Stimulated activated CD8-positive, alpha-beta memory T cell treated with anti-CD3 and anti-CD28 coated beads, Interleukin-15, amount 100 ng/mL, for 1 hour (primary cell): Measurements from ENCODE around the gene LSAMP.

Source experiments
- DNase-seq: peaks from one replicate; pipeline ENCODE4 v3.0.0-alpha.2; 2020; ENCODE audit warnings: low read depth

LSAMP gene

DNA sequence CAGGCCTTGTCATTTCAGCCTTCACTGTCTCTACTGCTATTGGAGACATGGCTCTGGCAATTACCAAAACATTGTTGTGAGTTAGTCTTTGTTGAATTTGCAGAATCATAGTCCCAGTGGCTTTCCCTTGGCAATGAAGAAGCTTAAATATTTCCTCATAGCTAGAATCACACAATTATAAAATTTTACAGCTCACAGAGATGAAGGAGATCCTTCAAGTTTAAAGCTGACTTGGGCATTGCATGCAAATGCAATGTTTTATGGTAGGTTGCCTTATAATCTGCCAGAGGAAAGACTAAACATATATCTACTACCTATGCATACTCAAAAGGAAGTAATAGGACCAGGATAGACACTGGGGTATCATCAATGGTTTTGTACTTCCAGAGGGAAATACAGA lies 90.9 kb downstream of the LSAMP start:
- no peak for DNase-seq

DNA sequence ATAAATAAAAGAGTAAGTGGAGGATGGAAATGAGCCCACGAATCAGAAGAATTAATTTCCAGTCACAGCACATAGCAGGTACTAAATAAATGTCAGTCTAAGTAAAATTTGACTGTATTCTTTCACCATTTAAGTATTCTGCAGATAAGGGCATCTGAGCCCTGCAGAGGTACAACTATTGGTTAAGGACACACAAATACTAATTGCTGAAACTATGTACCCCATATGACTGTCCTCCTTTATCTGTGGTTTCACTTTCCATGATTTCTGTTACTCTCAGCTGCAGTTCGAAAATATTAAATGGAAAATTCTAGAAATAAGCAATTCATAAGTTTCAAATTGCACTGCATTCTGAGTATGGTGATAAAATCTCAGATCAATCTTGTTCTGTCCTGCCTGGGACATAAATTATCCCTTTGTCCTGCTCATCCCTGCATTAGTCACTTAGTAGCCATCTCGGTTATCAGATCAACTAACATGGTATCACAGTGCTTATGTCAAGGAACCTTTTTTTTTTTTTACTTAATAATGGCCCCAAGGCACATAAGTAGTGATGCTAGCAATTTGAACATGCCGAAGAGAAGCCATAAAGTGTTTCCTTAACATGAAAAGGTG lies 95.1 kb downstream of the LSAMP start:
- no peak for DNase-seq

GRCh38 chr3:116348216-116348615 lies 97.1 kb downstream of the LSAMP start:
- DNase-seq = no peak

GRCh38 chr3:116342499-116342898 lies 102.8 kb downstream of the LSAMP start:
- DNase-seq = no peak

GRCh38 chr3:116341899-116342298 lies 103.4 kb downstream of the LSAMP start:
- no peak for DNase-seq

DNA sequence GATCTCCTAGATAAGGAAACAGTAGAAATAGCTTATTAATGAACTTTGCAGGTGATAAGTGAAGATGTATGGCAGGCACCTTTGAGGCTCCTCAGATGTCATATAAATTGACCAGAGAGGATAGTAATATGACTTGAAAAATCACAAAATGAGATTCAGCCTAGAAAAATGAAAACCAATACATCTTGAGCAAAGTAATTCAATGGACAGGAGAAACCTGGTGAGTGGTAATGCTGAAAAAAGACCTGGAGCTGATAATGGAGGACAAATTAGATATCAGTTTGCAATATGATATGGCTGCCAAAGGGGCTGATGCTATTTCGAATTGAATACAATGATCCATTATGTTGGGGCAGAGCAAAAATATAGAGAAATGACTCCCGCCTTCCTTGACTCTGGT lies 103.9 kb downstream of the LSAMP start:
- no peak for DNase-seq

- DNase-seq = no peak
These were observed 104.5 kb downstream of the LSAMP start for GRCh38 chr3:116340680-116341216.

DNA sequence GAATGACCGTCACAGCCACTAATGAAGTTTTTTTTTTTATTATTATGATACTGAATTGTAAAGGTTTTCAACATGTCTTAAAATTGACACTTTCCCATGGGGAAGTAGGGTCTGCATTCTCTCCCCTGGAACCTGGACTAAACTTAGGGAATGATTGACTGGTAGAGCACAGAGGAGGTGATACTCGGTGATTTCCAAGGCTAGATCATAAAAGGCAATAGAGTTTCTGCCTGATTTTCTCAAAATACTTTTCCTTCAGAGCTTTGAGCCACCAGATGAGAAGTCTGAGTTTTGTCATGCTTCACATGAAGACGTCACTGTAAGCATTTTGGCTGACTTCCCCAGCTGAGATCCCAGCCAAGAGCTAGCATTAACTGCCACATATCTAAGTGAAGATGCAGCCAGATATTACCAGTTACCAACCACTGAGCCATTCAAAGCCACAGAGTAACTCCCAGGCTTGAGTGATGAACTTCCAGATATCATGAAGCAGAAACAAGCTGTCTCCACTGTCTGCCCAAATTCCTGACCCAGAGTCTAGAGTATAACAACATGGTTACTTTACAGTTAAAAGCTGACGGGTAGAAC lies 105.8 kb downstream of the LSAMP start:
- DNase-seq = no peak

GRCh38 chr3:116338713-116339112 lies 106.6 kb downstream of the LSAMP start:
- no peak for DNase-seq

GRCh38 chr3:116337229-116337628 lies 108.1 kb downstream of the LSAMP start:
- no peak for DNase-seq

DNA sequence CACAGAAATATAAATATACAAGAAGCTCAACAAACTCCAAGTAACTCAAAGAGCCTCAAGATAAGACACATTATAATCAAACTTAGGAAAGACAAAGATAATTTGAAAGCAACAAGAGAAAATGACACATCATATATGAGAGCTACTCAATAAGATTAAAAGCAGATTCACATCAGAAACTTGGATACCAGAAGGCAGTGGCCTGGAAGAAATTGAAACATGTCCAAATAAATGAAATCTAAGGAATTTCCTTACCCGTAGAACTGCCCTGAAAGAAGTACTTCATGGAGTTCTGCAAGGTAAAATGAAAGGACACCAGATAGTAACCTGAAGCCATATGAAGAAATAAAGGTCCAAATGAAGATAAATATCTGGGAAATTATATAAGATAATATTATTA lies 113.9 kb downstream of the LSAMP start:
- DNase-seq = no peak

DNA sequence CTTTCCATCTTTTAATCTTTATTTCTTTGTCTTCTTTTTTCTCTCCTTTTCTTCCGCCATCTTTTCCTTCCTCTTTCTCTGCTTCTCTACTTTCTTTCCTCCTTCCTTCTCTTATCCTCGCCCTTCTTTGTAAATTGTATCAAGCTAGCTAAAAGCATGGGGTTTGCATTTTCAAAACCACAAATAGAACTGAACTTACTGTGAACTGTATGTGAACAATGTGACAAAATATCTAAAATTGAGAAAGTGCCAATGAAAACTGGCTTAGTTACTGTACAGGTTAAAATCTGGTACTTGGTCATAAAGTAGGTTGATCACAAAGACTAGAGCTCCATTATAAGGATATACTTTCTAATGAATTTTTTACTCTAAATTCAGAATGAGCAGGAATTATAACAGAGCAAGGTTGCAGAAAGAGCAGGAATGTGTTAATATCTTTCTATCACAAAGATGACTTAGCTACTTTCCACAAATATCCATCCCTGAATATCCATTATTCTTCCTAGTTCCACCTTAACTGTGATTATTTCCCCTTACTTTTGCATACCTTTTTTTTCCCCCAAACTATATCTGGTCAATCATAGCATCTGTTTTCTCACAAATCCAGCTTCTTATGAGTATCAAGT lies 122.4 kb downstream of the LSAMP start:
- DNase-seq = no peak

- no peak for DNase-seq
These were observed 126.9 kb downstream of the LSAMP start for GRCh38 chr3:116318370-116318769.

DNA sequence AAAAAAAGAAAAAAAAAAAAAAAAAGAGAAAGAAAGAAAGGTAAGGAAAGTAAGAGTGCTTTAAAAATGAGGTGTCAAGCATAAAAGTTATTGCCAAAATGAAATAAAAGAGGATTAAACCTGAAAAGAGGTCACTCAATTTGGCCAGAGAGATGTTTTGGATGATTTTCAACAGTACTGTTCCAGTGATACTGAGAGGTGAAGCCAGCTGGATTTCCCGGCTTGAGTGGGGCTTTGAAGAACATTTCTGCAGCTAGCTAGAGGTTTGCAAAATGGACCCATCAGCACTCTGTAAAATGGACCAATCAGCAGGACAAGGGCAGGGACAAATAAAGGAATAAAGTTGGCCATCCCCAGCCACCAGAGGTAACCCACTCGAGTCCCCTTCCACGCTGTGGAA lies 128.5 kb downstream of the LSAMP start:
- DNase-seq = no peak

DNA sequence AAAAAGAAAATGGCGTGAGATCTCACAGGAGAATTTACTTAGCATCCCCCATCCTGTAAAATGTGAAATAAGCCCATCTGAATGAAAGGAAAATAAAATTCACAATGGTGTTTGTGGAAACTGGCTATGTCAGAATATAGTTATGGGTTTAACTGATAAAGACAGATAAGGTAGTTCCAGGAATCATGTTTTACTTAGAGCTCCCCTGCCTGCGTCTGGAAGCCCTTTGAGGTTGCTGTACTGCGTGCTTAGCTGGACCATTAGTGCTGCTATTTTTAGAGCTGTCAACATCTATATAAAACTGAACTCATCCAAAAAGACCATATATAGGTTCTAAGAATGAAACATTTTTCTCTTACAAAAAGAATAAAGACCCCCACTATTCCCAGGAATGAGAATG lies 130.8 kb downstream of the LSAMP start:
- DNase-seq = no peak

GRCh38 chr3:116306720-116307119 lies 138.6 kb downstream of the LSAMP start:
- no peak for DNase-seq

DNA sequence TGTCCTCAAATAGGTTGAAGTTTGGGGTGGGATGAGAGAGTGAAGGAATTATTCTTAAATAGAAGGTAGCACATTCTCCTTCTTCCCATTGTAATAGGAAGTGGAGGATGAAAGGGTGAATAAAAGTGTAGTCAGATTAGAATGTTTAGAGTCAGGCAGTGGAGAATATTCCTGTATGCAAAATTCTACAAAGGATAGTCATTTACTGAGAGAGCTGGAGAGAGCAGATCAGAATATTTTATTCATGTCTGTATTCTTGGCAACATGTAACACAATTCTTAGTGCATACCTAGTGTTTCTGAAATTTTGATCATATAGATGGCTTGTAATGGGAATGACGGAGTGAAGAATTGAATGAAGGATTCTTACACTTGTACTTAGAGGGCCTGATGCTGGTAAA lies 139.1 kb downstream of the LSAMP start:
- no peak for DNase-seq

DNA sequence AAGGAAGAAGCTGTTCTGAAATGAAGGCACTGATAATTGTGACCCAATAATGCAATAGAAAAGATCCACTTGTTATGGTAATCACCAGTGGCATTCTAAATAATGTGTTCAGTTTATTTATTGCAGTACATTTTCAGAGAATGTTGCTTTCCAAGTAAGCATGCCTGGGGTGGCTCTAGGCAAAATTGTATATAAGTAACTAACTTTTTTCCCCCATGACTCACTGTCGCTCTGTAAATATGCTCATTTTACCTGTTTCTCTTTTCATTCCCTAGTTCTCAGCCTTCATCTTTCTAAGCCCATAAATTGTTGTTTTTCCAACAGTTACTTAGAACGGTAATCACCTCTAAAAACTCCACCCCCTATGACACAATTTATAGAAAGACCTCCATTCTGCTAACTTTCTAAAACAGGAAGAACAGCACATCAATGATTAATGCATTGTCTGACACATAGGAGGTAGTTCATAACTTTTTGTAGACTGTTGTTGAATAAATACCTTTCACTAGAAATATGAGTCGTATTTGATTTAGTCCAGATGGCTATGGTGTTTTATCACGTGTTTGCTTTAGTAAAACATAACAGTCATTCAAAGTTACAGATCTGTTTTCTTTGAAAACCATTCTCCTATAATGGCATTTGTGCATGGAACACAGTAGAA lies 143.1 kb downstream of the LSAMP start:
- DNase-seq = no peak

DNA sequence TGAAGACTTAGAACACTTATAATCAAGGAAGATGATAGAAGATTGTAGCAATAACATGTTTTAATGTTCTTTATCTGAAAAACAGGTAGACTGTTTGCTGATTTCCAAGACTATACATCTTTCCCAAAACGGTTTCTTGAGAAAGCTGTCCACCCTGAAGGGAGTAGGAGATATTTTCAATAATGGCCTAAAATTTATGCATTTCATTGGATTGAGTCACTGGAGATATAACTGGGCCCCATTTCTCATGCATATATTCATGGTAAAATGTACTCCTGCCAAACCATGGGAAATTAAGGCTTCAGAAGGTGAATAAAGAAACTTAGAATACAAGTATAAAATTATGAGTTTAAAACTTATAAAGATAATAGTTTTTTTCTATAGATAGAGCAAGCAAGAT lies 143.9 kb downstream of the LSAMP start:
- DNase-seq = no peak

GRCh38 chr3:116300226-116300625 lies 145.1 kb downstream of the LSAMP start:
- DNase-seq = no peak

GRCh38 chr3:116299646-116300081 lies 145.6 kb downstream of the LSAMP start:
- DNase-seq = no peak

DNA sequence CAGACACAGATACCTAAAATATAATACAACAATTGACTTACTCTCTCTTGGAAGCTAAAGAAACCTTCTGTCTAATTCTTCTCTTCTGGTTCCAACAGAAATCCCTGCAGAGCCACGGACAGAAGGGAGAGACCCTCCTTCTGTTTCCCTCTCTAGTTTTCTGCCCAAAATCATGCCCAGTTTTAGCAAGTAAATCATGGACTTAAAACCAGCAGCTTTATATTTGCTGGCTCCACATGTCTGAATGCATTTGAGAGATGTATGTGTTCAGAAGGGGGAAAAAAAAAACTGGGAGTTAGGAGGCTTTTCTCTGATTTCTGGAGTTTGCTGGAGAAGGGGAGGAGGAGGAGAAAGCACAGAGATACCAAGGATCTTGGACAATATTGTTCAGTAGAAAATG lies 147.1 kb downstream of the LSAMP start:
- DNase-seq = no peak

GRCh38 chr3:116291141-116291540 lies 154.1 kb downstream of the LSAMP start:
- DNase-seq = no peak
